22Rv1 (cell line): Measurements from ENCODE around the gene PIK3AP1.

Experiments
- H3K27ac ChIP-seq: fragments of 450-650 bp; 2 replicates; pipeline ENCODE4 v1.5.1; 2017
- CTCF ChIP-seq: fragments of 450-650 bp; IDR thresholded peaks from 2 replicates; pipeline ENCODE4 v1.5.1; 2017; ENCODE audit warnings: mild to moderate bottlenecking
- ZFX ChIP-seq: fragments of 450-650 bp; IDR thresholded peaks from 2 replicates; pipeline ENCODE4 v1.6.1; 2017; ENCODE audit warnings: antibody characterized with exemption, borderline replicate concordance

Gene PIK3AP1

DNA sequence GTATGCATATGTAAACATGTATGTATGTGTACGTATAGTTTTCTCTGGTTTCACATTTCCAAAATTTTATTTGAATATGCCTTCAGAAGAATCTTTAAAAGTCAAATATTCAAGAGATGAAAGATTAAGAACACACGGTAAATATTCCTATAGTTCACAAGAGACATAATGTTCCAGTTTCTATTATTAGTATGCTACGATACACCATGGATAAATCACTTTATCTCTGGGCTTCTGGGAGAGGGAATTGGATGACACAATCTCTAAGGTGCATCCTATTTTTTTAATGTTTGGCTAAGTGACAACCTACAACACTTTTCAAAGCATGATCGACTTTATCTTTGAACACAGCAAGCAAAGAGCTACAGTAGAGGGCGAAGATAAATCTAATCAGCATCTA lies 147.3 kb downstream of the PIK3AP1 start:
- no peak for TF ChIP-seq ZFX
- no peak for TF ChIP-seq CTCF
- no peak overlapping the region for H3K27ac ChIP-seq

DNA sequence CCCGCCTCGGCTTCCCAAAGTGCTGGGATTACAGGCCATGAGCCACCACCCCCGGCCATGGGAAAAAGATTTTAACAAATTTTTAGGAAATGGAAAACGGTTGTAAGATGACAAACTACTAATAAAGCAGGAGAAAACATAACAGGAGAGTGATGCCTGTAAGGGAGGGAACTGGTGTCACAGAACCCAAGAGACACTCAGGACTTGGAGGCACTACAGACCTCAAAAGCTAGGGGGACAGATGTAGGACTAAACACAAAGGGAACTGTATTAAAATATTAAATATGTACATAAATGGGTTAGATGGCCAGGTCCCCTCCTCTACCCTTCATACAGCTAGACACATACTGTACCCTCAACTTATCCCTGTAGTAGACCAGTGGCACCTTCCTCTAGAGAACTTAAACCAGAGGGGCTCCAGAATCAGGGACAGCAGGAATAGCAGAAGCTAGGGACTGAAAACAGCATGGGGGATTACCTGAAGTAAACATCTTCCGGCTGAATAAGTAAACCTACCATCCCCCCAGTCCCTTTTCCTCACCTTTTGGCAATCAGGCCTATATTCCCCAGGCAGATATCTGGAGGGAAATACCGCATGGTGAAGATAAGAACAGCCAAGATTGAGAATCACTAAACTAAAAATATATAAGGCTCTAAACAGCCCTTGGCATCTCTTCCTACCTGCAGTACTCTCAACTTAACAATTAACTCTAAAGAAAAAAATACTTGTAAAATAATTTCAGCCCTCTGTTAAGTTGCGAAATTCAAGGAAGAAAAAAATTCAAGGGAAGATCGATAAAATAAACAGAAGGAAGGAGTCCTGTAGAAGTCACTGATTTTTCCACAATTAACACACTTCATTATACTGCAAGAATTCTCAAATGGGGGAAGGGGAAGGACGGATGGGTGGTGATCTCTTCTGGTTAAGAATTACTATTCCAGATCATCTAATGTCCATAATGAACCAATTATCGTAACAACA lies 149.0 kb downstream of the PIK3AP1 start:
- TF ChIP-seq ZFX (no peak), CTCF (no peak)
- H3K27ac ChIP-seq: no peak overlapping the region

DNA sequence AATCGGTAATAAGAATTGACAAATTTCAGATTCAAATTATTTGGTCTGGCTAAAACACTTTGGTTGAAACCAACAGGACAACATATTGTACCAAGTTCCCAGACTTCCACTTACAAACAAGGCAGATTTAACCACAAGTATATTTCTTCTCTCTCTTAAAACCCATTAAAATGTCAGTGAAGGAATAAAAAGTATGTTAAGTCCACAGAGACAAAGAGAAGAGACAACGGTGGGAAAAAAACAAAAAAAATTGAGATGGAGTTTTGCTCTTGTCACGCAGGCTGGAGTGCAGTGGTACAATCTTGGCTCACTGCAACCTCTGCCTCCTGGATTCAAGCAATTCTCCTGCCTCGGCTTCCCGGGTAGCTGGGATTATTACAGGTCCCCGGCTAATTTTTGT lies 149.8 kb downstream of the PIK3AP1 start:
- TF ChIP-seq CTCF: no peak
- no peak for TF ChIP-seq ZFX

DNA sequence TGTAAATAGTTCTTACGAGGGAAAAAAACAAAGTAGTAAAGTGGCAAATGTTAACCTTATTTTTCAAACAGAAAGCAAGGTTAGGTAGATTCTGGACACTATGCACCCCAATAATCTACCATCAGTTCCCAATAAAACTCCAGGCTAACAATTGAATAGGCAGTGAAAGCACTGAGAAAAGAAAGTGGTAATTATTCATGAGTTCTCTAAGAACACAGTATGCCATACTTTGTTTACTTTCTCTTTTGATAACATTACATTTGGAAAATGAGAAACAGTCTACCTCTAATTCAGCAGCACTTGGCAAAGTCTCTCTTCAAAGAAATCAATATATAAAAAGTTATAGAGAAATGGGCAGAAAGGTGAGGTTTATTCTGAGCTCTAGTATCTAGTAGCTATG lies 151.9 kb downstream of the PIK3AP1 start:
- TF ChIP-seq ZFX (no peak), CTCF (no peak)
- H3K27ac ChIP-seq: no peak overlapping the region

More for the DNA sequence above, 149.8 kb downstream of the PIK3AP1 start:
- H3K27ac ChIP-seq: no peak overlapping the region

DNA sequence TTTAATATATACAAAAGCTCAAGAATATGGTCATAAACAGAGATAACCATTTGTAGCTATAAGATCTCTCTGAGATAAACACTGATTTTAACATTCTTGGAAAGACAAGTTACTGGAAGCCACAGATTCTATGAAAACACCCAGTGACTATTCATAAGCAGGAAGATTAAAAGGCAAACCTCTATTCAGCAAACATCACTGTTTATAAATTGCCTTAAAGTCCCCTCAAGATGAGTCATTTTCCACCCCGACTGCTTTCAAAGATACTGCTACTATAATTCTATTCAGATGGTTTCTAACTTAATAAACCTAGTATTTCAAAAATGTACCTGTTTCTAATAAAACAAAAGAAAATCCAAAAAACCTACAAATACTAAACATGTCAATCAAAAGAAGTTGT lies 154.5 kb downstream of the PIK3AP1 start:
- TF ChIP-seq CTCF (no peak), ZFX (no peak)
- H3K27ac ChIP-seq: no peak overlapping the region

- no peak for TF ChIP-seq CTCF
- no peak for TF ChIP-seq ZFX
These were observed 159.1 kb downstream of the PIK3AP1 start for GRCh38 chr10:96560966-96561887.

More at GRCh38 chr10:96560966-96561887, 159.1 kb downstream of the PIK3AP1 start:
- no peak overlapping the region for H3K27ac ChIP-seq
